Measurements from ENCODE around the gene TULP1. TPM values are rescaled to one million over a fixed set of nuclear protein-coding genes. Genes with fewer than 3 reads are reported as not detected.

The TULP1 gene
- total and polyA plus RNA-seq, 2 of the 13 experiments (the other 11 are each of a cell fraction or from before 2014, with no cell fraction given): not detected

DNA sequence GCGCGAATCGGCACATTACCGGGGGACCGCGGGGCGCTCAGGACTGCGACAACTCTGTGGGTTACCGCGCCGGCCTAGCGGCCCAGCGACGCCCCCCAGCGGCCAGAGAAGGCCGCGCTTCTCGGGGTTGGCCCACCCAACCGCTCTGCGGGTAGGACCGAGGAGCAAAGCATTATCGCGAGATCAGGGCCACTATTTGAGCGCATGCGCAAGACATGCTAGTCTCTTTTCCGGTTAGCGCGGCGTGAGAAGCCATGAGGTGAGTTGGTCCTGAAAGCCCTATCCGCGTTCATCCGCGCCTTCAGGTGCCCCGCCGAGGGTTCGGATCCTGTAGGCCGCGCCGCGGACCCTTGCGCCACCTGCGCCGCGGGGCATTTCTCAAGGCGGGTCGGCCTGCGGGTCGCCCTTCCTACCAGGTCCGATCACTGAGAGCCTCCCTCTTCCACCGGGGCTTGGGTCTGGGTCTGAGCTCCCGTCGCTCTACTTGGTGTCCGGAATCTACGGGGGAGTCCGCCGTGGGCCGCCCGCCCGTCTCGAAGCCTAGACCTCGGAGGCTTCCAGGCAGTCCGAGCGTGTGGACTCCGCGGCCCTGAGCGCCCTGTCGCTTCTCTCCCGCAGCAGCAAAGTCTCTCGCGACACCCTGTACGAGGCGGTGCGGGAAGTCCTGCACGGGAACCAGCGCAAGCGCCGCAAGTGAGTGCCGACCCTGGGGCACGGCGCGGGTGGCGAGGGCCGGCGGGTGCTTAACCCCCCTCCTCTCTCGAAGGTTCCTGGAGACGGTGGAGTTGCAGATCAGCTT is 44.3 kb downstream of the TULP1 start, which contains the start of gene RPL10A (continued):
- TF ChIP-seq, protein P1, sequence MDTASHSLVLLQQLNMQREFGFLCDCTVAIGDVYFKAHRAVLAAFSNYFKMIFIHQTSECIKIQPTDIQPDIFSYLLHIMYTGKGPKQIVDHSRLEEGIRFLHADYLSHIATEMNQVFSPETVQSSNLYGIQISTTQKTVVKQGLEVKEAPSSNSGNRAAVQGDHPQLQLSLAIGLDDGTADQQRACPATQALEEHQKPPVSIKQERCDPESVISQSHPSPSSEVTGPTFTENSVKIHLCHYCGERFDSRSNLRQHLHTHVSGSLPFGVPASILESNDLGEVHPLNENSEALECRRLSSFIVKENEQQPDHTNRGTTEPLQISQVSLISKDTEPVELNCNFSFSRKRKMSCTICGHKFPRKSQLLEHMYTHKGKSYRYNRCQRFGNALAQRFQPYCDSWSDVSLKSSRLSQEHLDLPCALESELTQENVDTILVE (CRISPR knock-in tag; IDR thresholded peaks at IDR 0.05): peak; percentile 93
- TF ChIP-seq SMAD1 (CRISPR knock-in tag; IDR thresholded peaks at IDR 0.05; ENCODE audit: borderline replicate concordance, low read depth) (peak; percentile 99), RBFOX2 (IDR thresholded peaks at IDR 0.05; ENCODE audit: low read depth, low read length) (peak; percentile 100), TOE1 (CRISPR knock-in tag; IDR thresholded peaks at IDR 0.05) (peak; percentile 81; the same call in 1 of the 2 replicates), GZF1 (CRISPR knock-in tag; IDR thresholded peaks at IDR 0.05) (no peak; the same call in 1 of the 2 replicates), KDM5A (IDR thresholded peaks at IDR 0.05; ENCODE audit: borderline replicate concordance, low read length) (peak; percentile 62), ZNF567 (CRISPR knock-in tag; IDR thresholded peaks at IDR 0.05; ENCODE audit: borderline replicate concordance) (peak; percentile 98), MTF1 (CRISPR knock-in tag; IDR thresholded peaks at IDR 0.05) (peak; percentile 74; the same call in 1 of the 2 replicates), ELF4 (CRISPR knock-in tag; IDR thresholded peaks at IDR 0.05; ENCODE audit: borderline replicate concordance) (peak; percentile 90; the same call in 1 of the 2 replicates), TBX3 (IDR thresholded peaks at IDR 0.05; ENCODE audit: borderline replicate concordance) (no peak), ISX (CRISPR knock-in tag; conservative IDR thresholded peaks at IDR 0.05) (peak; percentile 96), ZNF234 (CRISPR knock-in tag; conservative IDR thresholded peaks at IDR 0.05) (peak; percentile 93; the same call in 1 of the 2 replicates), ZNF3 (CRISPR knock-in tag; IDR thresholded peaks at IDR 0.05) (peak; percentile 77), ZNF383 (CRISPR knock-in tag; IDR thresholded peaks at IDR 0.05; ENCODE audit: borderline replicate concordance) (no peak)
- TF ChIP-seq, protein P2, sequence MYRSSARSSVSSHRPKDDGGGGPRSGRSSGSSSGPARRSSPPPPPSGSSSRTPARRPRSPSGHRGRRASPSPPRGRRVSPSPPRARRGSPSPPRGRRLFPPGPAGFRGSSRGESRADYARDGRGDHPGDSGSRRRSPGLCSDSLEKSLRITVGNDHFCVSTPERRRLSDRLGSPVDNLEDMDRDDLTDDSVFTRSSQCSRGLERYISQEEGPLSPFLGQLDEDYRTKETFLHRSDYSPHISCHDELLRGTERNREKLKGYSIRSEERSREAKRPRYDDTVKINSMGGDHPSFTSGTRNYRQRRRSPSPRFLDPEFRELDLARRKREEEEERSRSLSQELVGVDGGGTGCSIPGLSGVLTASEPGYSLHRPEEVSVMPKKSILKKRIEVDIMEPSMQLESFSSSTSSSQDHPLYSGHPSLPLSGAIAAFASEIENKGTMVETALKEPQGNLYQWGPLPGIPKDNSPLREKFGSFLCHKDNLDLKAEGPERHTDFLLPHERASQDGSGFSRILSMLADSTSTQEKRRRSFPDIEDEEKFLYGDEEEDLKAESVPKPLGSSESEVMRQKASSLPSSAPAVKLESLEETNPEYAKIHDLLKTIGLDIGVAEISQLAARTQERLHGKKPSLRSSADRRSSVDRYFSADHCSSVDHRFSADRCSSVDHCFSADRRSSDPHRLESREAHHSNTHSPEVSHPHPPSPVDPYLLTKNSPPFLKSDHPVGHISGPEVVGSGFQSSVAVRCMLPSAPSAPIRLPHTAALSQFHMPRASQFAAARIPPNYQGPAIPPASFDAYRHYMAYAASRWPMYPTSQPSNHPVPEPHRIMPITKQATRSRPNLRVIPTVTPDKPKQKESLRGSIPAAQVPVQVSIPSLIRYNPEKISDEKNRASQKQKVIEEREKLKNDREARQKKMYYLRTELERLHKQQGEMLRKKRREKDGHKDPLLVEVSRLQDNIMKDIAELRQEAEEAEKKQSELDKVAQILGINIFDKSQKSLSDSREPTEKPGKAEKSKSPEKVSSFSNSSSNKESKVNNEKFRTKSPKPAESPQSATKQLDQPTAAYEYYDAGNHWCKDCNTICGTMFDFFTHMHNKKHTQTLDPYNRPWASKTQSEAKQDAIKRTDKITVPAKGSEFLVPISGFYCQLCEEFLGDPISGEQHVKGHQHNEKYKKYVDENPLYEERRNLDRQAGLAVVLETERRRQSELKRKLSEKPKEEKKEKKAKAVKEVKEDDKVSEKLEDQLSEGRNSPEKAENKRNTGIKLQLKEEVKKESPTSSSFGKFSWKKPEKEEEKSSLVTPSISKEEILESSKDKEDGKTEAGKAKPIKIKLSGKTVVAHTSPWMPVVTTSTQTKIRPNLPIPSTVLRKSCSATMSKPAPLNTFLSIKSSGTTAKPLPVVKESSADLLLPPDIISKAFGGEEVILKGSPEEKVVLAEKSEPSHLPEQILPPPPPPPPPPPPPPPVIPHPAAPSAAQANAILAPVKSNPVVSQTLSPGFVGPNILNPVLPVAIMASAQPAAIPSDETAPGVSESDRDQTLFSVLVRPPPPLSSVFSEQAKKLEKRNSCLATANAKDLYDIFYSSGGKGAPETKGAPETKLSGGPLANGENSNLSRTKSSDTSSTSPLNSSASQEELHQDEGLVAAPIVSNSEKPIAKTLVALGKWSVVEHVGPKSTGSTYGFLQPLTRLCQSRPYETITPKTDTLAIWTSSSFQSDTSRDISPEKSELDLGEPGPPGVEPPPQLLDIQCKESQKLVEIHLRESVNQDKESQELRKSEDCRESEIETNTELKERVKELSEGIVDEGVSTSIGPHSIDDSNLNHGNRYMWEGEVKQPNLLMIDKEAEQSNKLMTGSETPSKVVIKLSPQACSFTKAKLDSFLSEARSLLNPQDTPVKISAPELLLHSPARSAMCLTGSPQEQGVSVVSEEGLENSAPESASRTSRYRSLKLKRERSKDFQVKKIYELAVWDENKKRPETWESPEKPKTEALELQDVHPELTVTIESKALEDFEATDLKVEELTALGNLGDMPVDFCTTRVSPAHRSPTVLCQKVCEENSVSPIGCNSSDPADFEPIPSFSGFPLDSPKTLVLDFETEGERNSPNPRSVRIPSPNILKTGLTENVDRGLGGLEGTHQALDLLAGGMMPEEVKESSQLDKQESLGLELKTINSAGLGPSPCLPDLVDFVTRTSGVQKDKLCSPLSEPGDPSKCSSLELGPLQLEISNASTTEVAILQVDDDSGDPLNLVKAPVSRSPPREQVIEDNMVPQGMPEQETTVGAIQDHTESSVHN (CRISPR knock-in tag; IDR thresholded peaks at IDR 0.05): no peak; the same call in none of the 2 replicates
- TF ChIP-seq, protein P3, sequence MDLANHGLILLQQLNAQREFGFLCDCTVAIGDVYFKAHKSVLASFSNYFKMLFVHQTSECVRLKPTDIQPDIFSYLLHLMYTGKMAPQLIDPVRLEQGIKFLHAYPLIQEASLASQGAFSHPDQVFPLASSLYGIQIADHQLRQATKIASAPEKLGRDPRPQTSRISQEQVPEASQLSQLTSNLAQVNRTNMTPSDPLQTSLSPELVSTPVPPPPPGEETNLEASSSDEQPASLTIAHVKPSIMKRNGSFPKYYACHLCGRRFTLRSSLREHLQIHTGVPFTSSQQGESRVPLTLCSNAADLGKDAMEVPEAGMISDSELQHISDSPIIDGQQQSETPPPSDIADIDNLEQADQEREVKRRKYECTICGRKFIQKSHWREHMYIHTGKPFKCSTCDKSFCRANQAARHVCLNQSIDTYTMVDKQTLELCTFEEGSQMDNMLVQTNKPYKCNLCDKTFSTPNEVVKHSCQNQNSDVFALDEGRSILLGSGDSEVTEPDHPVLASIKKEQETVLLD (CRISPR knock-in tag; IDR thresholded peaks at IDR 0.05; ENCODE audit: low read depth): peak; percentile 52
- TF ChIP-seq, protein P4, sequence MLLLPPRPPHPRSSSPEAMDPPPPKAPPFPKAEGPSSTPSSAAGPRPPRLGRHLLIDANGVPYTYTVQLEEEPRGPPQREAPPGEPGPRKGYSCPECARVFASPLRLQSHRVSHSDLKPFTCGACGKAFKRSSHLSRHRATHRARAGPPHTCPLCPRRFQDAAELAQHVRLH (CRISPR knock-in tag; IDR thresholded peaks at IDR 0.05; ENCODE audit: borderline replicate concordance, low read depth): peak; percentile 99
